GM12865 (cell line): ENCODE data around the gene VIPR2.
"Not testable (repeated sequence)": the region's sequence is repeated elsewhere in the genome, so short reads cannot be mapped to it uniquely, and the experiment has no call there.

Source experiments
- DNase-seq: peaks from one replicate; pipeline ENCODE4 v3.0.0; 2010; ENCODE audit warnings: low read depth
- H3K4me3 ChIP-seq: 2 replicates; pipeline ENCODE4 v1.5.1; 2011; ENCODE audit warnings: mild to moderate bottlenecking, low read depth, low read length, control low read depth
- TF ChIP-seq, protein P1 (sequence below): IDR thresholded peaks from 2 replicates; pipeline ENCODE4 v1.5.1; 2011; ENCODE audit warnings: low read length, control low read depth, low read depth, inconsistent platforms; ENCODE audit not compliant: insufficient read depth; ENCODE audit errors: missing control alignments

The VIPR2 gene

DNA sequence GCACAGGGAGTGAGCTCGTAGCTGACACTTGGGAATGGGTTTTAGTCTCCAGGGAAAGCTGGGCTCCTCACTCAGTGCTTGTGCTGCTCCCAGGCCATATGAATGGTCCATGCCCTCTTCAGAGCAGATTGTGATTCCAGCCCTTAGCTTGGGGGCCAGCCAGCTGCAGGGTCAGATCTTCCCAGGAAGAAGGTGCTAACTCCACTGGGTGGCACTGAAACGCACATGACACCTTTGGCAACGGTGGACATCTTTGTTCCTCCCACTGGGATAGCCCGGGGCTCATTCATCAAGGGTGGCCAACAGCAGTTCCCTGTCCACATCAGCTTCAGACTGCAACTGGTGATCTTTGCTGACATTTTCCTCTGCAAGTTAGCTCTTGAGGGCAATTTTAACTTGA is 159.1 kb downstream of the VIPR2 start:
- TF ChIP-seq, protein P1, sequence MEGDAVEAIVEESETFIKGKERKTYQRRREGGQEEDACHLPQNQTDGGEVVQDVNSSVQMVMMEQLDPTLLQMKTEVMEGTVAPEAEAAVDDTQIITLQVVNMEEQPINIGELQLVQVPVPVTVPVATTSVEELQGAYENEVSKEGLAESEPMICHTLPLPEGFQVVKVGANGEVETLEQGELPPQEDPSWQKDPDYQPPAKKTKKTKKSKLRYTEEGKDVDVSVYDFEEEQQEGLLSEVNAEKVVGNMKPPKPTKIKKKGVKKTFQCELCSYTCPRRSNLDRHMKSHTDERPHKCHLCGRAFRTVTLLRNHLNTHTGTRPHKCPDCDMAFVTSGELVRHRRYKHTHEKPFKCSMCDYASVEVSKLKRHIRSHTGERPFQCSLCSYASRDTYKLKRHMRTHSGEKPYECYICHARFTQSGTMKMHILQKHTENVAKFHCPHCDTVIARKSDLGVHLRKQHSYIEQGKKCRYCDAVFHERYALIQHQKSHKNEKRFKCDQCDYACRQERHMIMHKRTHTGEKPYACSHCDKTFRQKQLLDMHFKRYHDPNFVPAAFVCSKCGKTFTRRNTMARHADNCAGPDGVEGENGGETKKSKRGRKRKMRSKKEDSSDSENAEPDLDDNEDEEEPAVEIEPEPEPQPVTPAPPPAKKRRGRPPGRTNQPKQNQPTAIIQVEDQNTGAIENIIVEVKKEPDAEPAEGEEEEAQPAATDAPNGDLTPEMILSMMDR, result no peak
- DNase-seq, result no peak
- no peak overlapping the region for H3K4me3 ChIP-seq

DNA sequence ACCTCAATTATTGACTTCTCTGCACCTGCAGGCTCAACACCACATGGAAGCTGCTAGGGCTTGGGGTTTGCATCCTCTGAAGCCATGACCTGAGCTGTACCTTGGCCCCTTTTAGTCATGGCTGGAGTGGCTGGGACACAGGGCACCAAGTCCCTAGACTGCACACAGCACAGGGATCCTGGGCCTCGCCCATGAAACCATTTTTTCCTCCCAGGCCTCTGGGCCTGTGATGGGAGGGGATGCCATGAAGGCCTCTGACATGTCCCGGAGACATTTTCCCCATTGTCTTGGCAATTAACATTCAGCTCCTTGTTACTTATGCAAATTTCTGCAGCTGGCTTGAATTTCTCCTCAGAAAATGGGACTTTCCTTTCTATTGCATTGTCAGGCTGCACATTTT is 160.7 kb downstream of the VIPR2 start:
- DNase-seq, result not testable (repeated sequence)

DNA sequence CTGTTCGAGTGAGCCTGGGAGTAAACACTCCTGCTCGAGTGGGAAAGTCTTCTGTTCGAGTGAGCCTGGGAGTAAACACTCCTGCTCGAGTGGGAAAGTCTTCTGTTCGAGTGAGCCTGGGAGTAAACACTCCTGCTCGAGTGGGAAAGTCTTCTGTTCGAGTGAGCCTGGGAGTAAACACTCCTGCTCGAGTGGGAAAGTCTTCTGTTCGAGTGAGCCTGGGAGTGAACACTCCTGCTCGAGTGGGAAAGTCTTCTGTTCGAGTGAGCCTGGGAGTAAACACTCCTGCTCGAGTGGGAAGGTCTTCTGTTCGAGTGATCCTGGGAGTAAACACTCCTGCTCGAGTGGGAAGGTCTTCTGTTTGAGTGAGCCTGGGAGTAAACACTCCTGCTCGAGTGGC is 162.6 kb downstream of the VIPR2 start:
- H3K4me3 ChIP-seq, DNase-seq: not testable (repeated sequence)

More for the DNA sequence above, 160.7 kb downstream of the VIPR2 start:
- H3K4me3 ChIP-seq, result not testable (repeated sequence)

GRCh38 chr7:158979635-158980351 is 164.9 kb downstream of the VIPR2 start:
- TF ChIP-seq, protein P1, result no peak
- no peak overlapping the region for H3K4me3 ChIP-seq
- no peak for DNase-seq

DNA sequence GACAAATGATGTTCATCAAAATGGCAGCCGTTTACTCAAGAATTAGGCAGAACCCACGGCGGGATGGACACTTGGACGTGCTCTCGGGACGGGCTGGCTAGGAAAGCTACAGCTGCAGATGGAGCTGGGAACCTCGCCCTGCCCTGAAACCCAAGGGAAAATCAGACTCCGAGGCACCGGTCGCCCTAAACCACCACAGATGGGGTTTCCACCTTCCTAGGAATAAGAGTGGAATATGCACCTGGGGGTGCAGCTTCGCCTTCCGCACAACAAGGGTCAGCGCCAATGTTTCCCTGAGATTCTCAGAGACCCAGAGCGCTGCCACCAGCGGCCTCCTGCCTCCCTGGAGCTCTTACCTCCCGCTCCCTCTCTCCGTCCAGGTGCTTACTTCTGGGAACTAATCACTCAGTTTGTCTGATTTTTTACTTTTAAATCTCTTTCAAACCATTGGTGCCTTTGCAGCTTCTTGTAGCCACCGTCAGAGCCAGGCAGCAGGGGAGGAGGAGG is 165.6 kb downstream of the VIPR2 start:
- TF ChIP-seq, protein P1, result no peak
- H3K4me3 ChIP-seq, result no peak overlapping the region
- DNase-seq, result no peak
